ENCODE data around the gene KRT35.

Gene KRT35

DNA sequence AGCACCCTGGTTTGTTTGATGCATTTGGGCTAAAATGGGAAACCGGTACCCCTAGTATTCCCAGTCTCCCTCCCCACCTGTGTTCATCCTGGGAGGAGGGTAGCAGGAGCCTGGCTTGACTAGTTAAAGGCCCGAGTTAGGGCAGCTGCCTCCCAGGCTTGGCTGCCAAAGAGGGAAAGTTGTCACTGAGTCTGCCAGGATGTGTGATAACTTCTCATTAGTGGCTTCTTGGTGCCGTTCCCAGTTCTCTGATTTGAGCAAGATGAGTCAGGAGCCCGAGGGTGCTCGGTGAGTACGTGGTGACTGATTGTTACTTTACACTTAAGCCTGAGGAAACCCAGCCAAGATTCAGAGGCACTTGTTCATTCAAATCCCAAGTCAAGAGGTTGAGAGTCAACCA is 16.3 kb downstream of the KRT35 start:
- TF ChIP-seq, protein P1, sequence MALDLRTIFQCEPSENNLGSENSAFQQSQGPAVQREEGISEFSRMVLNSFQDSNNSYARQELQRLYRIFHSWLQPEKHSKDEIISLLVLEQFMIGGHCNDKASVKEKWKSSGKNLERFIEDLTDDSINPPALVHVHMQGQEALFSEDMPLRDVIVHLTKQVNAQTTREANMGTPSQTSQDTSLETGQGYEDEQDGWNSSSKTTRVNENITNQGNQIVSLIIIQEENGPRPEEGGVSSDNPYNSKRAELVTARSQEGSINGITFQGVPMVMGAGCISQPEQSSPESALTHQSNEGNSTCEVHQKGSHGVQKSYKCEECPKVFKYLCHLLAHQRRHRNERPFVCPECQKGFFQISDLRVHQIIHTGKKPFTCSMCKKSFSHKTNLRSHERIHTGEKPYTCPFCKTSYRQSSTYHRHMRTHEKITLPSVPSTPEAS (tag by site-specific recombination; IDR thresholded peaks at IDR 0.05), result peak; percentile 39; the same call in 1 of the 2 replicates
- TF ChIP-seq, protein P2, sequence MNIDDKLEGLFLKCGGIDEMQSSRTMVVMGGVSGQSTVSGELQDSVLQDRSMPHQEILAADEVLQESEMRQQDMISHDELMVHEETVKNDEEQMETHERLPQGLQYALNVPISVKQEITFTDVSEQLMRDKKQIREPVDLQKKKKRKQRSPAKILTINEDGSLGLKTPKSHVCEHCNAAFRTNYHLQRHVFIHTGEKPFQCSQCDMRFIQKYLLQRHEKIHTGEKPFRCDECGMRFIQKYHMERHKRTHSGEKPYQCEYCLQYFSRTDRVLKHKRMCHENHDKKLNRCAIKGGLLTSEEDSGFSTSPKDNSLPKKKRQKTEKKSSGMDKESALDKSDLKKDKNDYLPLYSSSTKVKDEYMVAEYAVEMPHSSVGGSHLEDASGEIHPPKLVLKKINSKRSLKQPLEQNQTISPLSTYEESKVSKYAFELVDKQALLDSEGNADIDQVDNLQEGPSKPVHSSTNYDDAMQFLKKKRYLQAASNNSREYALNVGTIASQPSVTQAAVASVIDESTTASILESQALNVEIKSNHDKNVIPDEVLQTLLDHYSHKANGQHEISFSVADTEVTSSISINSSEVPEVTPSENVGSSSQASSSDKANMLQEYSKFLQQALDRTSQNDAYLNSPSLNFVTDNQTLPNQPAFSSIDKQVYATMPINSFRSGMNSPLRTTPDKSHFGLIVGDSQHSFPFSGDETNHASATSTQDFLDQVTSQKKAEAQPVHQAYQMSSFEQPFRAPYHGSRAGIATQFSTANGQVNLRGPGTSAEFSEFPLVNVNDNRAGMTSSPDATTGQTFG (tag by site-specific recombination; IDR thresholded peaks at IDR 0.05; ENCODE audit: borderline replicate concordance), result no peak
- TF ChIP-seq OSR2 (tag by site-specific recombination; IDR thresholded peaks at IDR 0.05) (0 out of 2 replicates have a peak, but pooled peaks have one; percentile 15), ZNF184 (tag by site-specific recombination; IDR thresholded peaks at IDR 0.05) (0 out of 2 replicates have a peak, but pooled peaks have one; percentile 42), ZNF433 (tag by site-specific recombination; IDR thresholded peaks at IDR 0.05; ENCODE audit: low read depth) (no peak), ZBTB48 (tag by site-specific recombination; IDR thresholded peaks at IDR 0.05) (no peak), SCRT2 (tag by site-specific recombination; IDR thresholded peaks at IDR 0.05) (peak; percentile 17; the same call in 1 of the 2 replicates), GFI1B (tag by site-specific recombination; IDR thresholded peaks at IDR 0.05) (peak; percentile 61; the same call in 1 of the 2 replicates), ZNF660 (tag by site-specific recombination; IDR thresholded peaks at IDR 0.05) (peak; percentile 76), GLI2 (tag by site-specific recombination; IDR thresholded peaks at IDR 0.05; ENCODE audit: borderline replicate concordance, low read depth) (no peak), ZNF629 (tag by site-specific recombination; IDR thresholded peaks at IDR 0.05) (peak; percentile 56; the same call in 1 of the 2 replicates)
- TF ChIP-seq, protein P3, sequence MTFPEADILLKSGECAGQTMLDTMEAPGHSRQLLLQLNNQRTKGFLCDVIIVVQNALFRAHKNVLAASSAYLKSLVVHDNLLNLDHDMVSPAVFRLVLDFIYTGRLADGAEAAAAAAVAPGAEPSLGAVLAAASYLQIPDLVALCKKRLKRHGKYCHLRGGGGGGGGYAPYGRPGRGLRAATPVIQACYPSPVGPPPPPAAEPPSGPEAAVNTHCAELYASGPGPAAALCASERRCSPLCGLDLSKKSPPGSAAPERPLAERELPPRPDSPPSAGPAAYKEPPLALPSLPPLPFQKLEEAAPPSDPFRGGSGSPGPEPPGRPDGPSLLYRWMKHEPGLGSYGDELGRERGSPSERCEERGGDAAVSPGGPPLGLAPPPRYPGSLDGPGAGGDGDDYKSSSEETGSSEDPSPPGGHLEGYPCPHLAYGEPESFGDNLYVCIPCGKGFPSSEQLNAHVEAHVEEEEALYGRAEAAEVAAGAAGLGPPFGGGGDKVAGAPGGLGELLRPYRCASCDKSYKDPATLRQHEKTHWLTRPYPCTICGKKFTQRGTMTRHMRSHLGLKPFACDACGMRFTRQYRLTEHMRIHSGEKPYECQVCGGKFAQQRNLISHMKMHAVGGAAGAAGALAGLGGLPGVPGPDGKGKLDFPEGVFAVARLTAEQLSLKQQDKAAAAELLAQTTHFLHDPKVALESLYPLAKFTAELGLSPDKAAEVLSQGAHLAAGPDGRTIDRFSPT (tag by site-specific recombination; IDR thresholded peaks at IDR 0.05), result no peak
- TF ChIP-seq, protein P4, sequence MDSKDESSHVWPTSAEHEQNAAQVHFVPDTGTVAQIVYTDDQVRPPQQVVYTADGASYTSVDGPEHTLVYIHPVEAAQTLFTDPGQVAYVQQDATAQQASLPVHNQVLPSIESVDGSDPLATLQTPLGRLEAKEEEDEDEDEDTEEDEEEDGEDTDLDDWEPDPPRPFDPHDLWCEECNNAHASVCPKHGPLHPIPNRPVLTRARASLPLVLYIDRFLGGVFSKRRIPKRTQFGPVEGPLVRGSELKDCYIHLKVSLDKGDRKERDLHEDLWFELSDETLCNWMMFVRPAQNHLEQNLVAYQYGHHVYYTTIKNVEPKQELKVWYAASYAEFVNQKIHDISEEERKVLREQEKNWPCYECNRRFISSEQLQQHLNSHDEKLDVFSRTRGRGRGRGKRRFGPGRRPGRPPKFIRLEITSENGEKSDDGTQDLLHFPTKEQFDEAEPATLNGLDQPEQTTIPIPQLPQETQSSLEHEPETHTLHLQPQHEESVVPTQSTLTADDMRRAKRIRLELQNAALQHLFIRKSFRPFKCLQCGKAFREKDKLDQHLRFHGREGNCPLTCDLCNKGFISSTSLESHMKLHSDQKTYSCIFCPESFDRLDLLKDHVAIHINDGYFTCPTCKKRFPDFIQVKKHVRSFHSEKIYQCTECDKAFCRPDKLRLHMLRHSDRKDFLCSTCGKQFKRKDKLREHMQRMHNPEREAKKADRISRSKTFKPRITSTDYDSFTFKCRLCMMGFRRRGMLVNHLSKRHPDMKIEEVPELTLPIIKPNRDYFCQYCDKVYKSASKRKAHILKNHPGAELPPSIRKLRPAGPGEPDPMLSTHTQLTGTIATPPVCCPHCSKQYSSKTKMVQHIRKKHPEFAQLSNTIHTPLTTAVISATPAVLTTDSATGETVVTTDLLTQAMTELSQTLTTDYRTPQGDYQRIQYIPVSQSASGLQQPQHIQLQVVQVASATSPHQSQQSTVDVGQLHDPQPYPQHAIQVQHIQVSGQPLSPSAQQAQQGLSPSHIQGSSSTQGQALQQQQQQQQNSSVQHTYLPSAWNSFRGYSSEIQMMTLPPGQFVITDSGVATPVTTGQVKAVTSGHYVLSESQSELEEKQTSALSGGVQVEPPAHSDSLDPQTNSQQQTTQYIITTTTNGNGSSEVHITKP (tag by site-specific recombination; IDR thresholded peaks at IDR 0.05), result peak; percentile 10; the same call in 1 of the 2 replicates
- TF ChIP-seq, protein P5, sequence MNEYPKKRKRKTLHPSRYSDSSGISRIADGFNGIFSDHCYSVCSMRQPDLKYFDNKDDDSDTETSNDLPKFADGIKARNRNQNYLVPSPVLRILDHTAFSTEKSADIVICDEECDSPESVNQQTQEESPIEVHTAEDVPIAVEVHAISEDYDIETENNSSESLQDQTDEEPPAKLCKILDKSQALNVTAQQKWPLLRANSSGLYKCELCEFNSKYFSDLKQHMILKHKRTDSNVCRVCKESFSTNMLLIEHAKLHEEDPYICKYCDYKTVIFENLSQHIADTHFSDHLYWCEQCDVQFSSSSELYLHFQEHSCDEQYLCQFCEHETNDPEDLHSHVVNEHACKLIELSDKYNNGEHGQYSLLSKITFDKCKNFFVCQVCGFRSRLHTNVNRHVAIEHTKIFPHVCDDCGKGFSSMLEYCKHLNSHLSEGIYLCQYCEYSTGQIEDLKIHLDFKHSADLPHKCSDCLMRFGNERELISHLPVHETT (tag by site-specific recombination; IDR thresholded peaks at IDR 0.05), result no peak
- POLR2A ChIA-PET, result no interaction called here
- Histone ChIP-seq H3K36me3 (ENCODE audit: control insufficient read depth in 2 of 2, insufficient read depth in 1 of 2, low read length in 2 of 2) (no peaks in the 10 kb centered on the region), H3K4me3 (ENCODE audit: low read depth, low read length) (no peak overlapping the region), H3K9me3 (ENCODE audit: control insufficient read depth, insufficient read depth, low read depth, low read length) (no peaks in the 10 kb centered on the region), H3K4me1 (ENCODE audit: control insufficient read depth, insufficient read depth, low read length) (no peaks in the 10 kb centered on the region), H3K27ac (ENCODE audit: extremely low read depth, low read depth, low read length) (no peak overlapping the region)
- CTCF ChIA-PET, result interaction anchor here (0.7 to 1.2 kb wide), 3 partner anchors 47 to 201 kb away, joined by 3 to 4 read pairs (median 4); no protein-coding TSS in a partner anchor
